ENCODE data around the gene RTCB. TPM values are rescaled to one million over a fixed set of nuclear protein-coding genes. Genes with fewer than 3 reads are reported as not detected.

Gene RTCB
- total RNA-seq, 4 donors from 2014 or later = 66.9 to 83.4 (median 68.9) TPM

DNA sequence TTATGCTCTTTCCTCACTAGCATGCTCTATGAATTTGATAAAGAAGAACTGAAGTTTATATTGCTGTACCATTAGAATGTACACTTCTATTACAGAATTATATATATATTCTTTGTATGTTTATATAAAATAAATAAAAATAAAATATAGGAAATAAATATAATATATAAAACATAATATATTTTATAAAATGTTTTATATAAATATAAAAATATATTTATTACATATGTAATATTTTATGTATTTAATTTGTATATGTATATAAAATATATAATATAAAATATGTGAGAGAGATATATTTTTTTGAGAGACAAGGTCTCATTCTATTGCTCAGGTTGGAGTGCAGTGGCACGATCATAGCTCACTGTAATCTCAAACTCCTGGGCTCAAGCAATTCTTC is 18.3 kb upstream of the RTCB start:
- ATAC-seq = no peak
- TF ChIP-seq, protein P1, sequence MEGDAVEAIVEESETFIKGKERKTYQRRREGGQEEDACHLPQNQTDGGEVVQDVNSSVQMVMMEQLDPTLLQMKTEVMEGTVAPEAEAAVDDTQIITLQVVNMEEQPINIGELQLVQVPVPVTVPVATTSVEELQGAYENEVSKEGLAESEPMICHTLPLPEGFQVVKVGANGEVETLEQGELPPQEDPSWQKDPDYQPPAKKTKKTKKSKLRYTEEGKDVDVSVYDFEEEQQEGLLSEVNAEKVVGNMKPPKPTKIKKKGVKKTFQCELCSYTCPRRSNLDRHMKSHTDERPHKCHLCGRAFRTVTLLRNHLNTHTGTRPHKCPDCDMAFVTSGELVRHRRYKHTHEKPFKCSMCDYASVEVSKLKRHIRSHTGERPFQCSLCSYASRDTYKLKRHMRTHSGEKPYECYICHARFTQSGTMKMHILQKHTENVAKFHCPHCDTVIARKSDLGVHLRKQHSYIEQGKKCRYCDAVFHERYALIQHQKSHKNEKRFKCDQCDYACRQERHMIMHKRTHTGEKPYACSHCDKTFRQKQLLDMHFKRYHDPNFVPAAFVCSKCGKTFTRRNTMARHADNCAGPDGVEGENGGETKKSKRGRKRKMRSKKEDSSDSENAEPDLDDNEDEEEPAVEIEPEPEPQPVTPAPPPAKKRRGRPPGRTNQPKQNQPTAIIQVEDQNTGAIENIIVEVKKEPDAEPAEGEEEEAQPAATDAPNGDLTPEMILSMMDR (IDR thresholded peaks at IDR 0.05) = no peak
- TF ChIP-seq POLR2A (IDR thresholded peaks at IDR 0.05) = no peak
- TF ChIP-seq EP300 (IDR thresholded peaks at IDR 0.05) = no peak
- TF ChIP-seq POLR2AphosphoS5 (IDR thresholded peaks at IDR 0.05) = no peak
- H3K36me3 ChIP-seq = no peaks in the 10 kb centered on the region
- no peak overlapping the region for H3K4me3 ChIP-seq
- H3K4me1 ChIP-seq = no peaks in the 10 kb centered on the region
- H3K9me3 ChIP-seq = no peaks in the 10 kb centered on the region
- no peak overlapping the region for H3K27ac ChIP-seq
- H3K27me3 ChIP-seq = peaks cover 38% of the 10 kb centered on the region
- whole genome bisulfite sequencing, 2 donors (ENCODE audit: low coverage in 1 of 2) = 65 to 82% methylated on average over 1 of the region's 1 CpG

DNA sequence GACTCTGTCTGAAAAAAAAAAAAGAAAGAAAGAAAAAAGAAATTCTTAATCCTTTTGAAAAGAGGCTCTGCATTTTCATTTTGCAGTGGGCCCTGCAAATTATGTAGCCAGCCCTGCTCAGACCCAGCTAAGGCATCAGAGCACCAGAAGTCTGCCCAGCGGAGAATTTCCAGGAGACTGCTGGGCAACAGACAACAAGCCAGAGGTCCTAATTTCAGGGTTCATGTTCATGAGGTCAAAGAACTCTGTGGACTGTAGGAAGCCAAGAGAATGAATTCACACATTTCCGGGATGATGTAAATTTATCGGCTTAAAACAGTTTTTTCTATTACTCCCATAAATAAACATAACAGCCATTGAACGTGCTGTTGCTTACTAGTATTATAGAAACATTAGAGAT is 14.8 kb upstream of the RTCB start:
- Histone ChIP-seq H3K27ac (no peak overlapping the region), H3K27me3 (peaks cover 27% of the 10 kb centered on the region), H3K4me3 (no peak overlapping the region), H3K4me1 (no peaks in the 10 kb centered on the region), H3K9me3 (no peaks in the 10 kb centered on the region), H3K36me3 (no peaks in the 10 kb centered on the region)
- TF ChIP-seq EP300 (IDR thresholded peaks at IDR 0.05) = no peak
- TF ChIP-seq POLR2AphosphoS5 (IDR thresholded peaks at IDR 0.05) = no peak
- TF ChIP-seq, protein P1 (IDR thresholded peaks at IDR 0.05) = no peak
- TF ChIP-seq POLR2A (IDR thresholded peaks at IDR 0.05) = no peak
- ATAC-seq = no peak
- WGBS, 2 donors (ENCODE audit: low coverage in 1 of 2) = 45 to 61% methylated on average over 4 of the region's 4 CpGs

DNA sequence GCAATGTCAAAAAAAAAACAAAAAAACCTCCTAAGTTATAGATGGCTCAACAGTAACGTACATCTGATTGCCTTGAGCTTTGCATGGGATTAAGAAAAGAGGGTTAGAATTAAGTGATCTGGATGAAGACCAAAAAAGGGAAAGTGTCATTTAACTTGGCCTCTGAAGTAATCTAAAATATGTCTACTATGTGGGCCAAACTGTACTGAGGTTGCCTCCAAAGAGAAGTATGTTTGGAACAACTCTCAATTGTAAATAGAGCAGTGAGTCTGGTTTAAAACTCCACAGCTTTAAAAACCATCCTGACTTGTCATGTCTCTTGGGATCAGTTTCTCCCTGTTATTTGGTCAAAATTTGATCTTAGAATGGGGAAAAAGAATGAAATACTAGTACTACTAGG is 11.6 kb upstream of the RTCB start:
- Histone ChIP-seq H3K27ac (no peak overlapping the region), H3K27me3 (peaks cover 31% of the 10 kb centered on the region), H3K4me1 (no peaks in the 10 kb centered on the region), H3K9me3 (no peaks in the 10 kb centered on the region), H3K4me3 (no peak overlapping the region), H3K36me3 (no peaks in the 10 kb centered on the region)
- TF ChIP-seq EP300 (IDR thresholded peaks at IDR 0.05) = no peak
- TF ChIP-seq POLR2AphosphoS5 (IDR thresholded peaks at IDR 0.05) = no peak
- TF ChIP-seq POLR2A (IDR thresholded peaks at IDR 0.05) = no peak
- TF ChIP-seq, protein P1 (IDR thresholded peaks at IDR 0.05) = no peak
- 25 to 43% methylated on average over 1 of the region's 1 CpG for WGBS, 2 donors (ENCODE audit: low coverage in 1 of 2)
- no peak for ATAC-seq

DNA sequence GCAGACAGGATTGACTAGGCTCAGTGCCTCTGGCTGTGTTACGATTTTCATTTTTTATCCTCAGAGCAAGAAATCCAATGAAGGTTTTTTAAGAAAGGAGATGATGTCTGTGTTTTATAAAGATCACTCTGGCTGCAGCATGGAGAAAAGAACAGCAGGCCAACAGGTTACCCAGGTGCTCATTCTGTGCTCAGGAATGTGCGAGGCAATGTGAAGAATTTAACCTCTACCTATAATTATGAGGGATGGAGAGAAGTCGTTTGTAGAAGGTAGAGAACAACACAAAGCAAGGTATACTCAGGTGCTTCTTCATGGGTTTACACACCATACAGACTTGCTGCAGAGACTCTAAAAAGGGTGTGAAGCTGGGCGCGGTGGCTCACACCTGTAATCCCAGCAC is 10.0 kb upstream of the RTCB start:
- H3K9me3 ChIP-seq = no peaks in the 10 kb centered on the region
- 70% methylated on average over 3 to 5 of the region's 5 CpGs for WGBS, 2 donors (ENCODE audit: low coverage in 1 of 2)
- no peak for TF ChIP-seq POLR2A (IDR thresholded peaks at IDR 0.05)
- no peak for TF ChIP-seq POLR2AphosphoS5 (IDR thresholded peaks at IDR 0.05)
- TF ChIP-seq EP300 (IDR thresholded peaks at IDR 0.05) = no peak
- TF ChIP-seq, protein P1 (IDR thresholded peaks at IDR 0.05) = no peak
- no peaks in the 10 kb centered on the region for H3K4me1 ChIP-seq
- H3K27me3 ChIP-seq = peaks cover 31% of the 10 kb centered on the region
- no peaks in the 10 kb centered on the region for H3K36me3 ChIP-seq
- H3K27ac ChIP-seq = no peak overlapping the region
- H3K4me3 ChIP-seq = no peak overlapping the region
- ATAC-seq = no peak

DNA sequence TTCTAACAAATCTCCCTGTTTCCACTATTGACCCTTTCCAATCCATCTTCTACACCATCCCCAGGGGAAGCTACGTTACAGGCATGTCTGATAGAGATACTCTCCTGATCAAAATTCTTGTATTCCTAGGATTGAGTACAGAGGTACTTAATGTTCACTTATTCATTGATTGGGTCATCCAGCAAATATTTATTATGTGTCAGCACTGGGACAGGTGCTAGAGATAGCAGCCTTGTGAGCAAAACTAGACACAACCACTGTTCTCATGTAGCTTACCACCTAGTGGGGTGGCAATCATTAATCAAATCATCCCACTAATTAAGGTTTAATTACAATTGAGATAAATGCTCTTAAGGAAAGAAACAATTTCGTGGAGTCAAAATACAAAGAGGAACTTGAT is 9.4 kb upstream of the RTCB start:
- Histone ChIP-seq H3K4me1 (no peaks in the 10 kb centered on the region), H3K27ac (no peak overlapping the region), H3K9me3 (no peaks in the 10 kb centered on the region), H3K36me3 (no peaks in the 10 kb centered on the region), H3K4me3 (no peak overlapping the region), H3K27me3 (peaks cover 31% of the 10 kb centered on the region)
- WGBS, 2 donors (ENCODE audit: low coverage in 1 of 2) = 20 to 32% methylated on average over 2 of the region's 2 CpGs
- ATAC-seq = no peak
- TF ChIP-seq, protein P1 (IDR thresholded peaks at IDR 0.05) = no peak
- TF ChIP-seq EP300 (IDR thresholded peaks at IDR 0.05) (no peak), POLR2AphosphoS5 (IDR thresholded peaks at IDR 0.05) (no peak), POLR2A (IDR thresholded peaks at IDR 0.05) (no peak)

All from gastroesophageal sphincter (tissue), 4 donors.